DMS114 treated with DMSO at 0.1 percent for 48 hours (cell line): ENCODE results near the gene ZNF724.
A peak's percentile ranks its signal among the peaks of the same experiment; 100 is the strongest.
"Not testable (repeated sequence)": the region's sequence is repeated elsewhere in the genome, so short reads cannot be mapped to it uniquely, and the experiment has no call there.

Experiments
- DNase-seq: peaks from one replicate; lab custom pipeline; 2025; ENCODE audit not compliant: unreplicated experiment; lab: John Stamatoyannopoulos, UW

Gene ZNF724

GRCh38 chr19:23249911-23250649 is at the start of gene ZNF724:
TSS of gene ZNF724 (minus strand) at chr19:23250394. CDS start at chr19:23250242, 152 bp downstream.
- peak; percentile 98 for DNase-seq

DNA sequence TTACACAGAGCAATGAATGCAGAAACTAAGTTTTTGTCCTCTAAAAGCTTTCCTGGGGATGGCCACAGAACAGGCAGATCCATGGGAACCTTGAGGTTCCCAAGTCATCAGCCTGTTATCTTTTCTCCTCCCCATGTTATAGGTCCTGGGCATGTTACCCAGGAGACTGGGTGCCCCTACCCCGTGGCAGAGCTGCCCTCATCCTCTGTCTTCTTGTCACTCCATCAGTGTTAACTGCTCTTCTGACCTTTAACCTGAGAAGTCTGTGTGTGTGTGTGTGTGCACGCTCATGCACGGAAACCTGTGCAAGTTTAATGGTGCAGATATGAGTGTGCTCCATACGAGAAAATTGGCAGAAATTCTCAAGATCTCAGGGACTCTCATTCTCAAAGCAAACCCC is 43.9 kb upstream of the ZNF724 start:
- no peak for DNase-seq

DNA sequence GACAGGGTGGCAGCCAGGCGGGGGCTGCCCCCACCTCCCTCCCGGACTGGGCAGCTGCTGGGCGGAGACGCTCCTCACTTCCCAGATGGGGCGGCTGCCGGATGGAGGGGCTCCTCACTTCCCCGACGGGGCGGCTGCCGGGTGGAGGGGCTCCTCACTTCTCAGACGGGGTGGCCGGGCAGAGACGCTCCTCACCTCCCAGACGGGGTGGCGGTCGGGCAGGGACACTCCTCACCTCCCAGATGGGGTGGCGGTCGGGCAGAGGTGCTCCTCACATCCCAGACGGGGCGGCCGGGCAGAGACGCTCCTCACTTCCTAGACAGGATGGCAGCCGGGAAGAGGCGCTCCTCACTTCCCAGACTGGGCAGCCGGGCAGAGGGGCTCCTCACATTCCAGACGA is 39.8 kb upstream of the ZNF724 start:
- not testable (repeated sequence) for DNase-seq

DNA sequence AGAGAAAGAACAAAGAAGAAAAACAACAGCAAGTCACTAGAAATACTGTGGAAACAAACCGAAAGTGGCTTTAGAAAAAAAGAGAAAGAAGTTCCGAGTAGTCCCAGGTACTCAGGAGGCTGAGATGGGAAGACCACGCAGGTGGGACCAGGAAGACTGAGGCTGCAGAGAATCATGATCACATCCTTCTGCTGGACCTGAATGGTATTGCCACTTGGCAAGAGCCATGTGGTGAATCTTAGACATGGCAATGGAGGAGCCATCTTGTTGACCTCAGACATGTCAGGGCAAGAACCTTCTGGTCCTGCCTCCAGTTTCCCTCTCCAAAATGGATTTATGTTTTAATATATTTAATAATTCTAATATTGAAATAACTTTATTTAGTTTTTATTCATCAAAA is 37.4 kb upstream of the ZNF724 start:
- no peak for DNase-seq

DNA sequence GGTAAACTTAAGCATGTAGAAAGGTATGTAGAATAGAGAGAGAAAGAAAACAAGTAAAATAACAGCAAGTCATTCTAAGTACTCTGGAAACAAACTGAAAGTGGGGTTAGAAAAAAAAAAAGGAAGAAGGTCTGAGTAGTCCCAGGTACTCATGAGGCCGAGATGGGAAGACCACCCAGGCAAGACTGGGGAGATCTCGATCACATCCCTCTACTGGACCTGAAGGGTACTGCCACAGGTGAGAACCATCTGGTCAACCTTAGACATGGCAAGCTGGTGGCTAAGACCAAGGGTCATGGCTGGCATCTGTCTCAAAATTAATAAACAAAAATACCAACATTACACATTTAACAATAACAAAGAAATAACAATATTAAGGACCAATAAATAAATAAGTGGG is 36.3 kb upstream of the ZNF724 start:
- DNase-seq, result no peak

DNA sequence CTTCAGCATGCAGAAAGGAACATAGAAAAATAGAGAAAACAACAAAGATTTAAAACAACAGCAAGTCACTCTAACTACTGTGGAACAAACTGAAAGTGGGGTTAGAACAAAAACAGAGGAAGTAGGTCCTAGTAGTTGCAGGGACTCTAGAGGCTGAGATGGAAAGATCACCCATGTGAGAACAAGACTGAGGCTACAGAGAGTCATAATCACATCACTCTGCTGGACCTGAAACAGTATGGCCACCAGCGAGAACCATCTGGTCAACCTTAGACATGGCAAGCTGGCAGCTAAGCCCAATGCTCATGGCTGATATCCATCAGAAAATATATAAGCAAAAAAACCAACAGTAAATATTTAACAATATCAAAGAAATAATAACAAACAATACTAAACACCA is 35.8 kb upstream of the ZNF724 start:
- DNase-seq, result no peak

GRCh38 chr19:23285326-23285725 is 35.1 kb upstream of the ZNF724 start:
- not testable (repeated sequence) for DNase-seq

GRCh38 chr19:23283925-23284324 is 33.7 kb upstream of the ZNF724 start:
- peak; percentile 27 for DNase-seq

DNA sequence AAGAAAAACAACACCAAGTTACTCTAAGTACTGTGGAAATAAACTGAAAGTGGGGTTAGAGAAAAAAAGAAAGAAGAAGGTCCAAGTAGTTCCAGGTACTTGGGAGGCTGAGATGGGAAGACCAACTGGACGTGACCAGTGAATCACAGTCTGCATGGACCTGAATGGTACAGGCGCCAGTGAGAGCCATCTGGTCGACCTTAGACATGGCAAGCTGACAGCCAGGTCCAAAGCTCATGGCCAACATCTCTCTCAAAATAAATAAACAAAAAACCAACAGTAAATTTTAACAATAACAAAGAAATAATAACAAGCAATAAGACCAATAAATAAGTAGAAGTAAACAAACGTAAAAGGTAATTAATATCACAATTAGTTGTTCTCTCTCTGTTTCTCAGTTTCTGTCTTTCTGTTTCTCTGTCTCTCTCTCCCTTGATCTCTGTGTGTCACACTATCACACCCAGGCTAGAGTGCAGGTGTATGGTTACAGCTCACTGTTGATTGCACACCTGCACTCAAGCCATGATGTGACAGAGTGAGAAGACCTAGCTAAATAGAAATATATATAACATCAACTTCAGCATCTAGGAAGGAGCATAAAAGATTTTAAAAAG is 31.6 kb upstream of the ZNF724 start:
- DNase-seq, result no peak

GRCh38 chr19:23278118-23278517 is 27.9 kb upstream of the ZNF724 start:
- not testable (repeated sequence) for DNase-seq

DNA sequence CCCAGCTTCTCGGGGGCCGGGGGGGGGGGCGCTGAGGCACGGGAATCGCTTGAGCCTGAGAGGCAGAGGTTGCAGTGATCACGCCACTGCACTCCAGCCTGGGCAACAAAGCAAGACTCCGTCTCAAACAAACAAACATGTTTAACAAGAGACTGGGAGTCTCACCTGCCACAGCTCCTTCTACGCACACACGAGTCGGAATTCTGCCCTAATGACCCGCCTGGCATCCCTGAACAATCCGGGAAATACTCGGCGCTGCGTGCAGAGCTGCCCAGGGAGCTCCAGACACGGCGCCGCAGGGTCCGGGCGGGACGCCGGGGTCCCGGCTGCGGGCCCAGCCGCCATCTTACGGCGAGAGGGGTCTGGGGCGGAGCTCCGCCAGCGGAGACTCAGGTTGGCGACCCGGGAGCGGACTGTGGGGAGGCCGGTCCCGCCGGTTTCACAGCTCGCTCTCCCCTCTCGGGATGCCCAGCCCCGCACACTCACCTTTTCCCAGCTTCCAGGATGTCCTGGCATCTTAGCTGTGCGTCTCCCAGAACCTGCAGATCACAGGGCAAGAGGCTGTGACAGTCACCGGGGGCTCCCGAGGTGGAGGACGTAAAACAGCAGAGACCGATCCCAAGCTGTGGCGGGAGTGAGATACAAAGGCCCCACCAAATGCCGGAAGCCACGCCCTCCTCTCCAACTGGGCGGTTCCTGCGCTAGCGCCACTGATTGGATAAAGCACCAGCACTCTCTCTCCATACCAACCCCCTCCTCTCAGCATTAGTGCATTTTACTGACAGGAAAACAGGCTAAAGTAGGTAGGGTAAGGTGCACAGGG is 23.6 kb upstream of the ZNF724 start:
- peak; percentile 92 for DNase-seq

DNA sequence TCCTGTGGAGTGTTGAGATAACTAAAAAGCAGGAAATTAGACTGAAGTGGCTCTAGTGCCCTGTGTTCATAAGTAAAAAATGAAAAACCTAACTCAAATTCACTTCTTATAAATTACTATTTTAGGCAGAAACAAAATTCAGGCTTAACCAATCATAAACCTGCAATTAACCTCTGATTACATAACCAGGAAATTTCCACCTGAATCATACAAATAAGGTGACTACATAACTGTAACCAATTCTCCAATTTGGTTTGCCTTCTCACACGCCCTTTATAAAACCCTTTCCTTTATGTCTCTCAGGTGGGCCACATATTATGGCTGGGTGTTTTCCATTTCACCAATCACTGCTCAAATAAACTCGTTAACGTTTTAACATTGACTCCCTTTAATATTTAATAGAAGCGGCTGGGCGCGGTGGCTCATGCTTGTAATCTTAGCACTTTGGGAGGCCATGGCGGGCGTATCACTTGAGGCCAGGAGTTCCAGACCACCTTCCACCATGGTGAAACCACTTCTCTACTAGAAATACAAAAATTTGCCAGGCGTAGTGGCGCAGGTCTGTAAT is 22.9 kb upstream of the ZNF724 start:
- no peak for DNase-seq

- DNase-seq, result no peak
Observed at GRCh38 chr19:23263870-23264590, 13.8 kb upstream of the ZNF724 start.

- no peak for DNase-seq
Observed at GRCh38 chr19:23263396-23263795, 13.2 kb upstream of the ZNF724 start.

GRCh38 chr19:23262920-23263319 is 12.7 kb upstream of the ZNF724 start:
- no peak for DNase-seq

- DNase-seq, result no peak
Observed at GRCh38 chr19:23261496-23262020, 11.4 kb upstream of the ZNF724 start.

DNA sequence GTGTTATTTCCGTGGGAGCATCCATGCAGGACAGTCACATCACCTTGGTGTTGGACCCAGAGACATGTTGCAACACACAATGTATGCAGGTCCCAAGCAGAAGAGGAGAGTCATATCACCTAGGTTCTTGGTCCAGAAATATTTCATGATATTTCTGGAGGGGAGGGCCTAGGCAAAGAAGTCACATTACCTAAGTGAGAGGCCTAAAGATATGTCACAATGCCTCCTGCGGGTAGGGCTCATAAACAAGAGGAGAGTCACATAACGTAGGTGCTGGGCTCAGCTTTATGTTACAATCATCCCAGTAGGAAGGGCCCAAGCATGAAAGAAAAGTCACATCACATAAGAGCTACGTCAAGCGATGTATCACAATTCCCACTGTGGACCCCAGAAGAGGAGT is 10.8 kb upstream of the ZNF724 start:
- DNase-seq, result no peak

- no peak for DNase-seq
Observed at GRCh38 chr19:23259961-23260360, 9.8 kb upstream of the ZNF724 start.

DNA sequence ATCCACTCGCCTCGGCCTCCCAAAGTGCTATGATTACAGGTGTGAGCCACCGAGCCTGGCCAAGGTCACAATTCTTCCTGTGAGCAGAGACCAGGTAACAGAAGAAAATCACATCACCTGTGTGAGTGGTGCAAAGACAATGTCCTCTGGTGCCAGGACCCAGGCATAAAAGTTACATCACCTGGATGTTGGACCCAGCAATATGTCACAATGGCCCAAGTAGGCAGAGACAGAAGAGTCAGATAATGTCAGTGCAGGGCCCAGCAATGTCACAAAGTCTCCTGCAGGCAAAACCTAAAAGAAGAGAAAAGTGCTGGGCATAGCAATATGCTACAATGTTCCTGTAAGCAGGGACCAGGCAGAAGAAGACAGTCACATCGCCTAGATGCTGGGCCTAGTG is 5.5 kb upstream of the ZNF724 start:
- no peak for DNase-seq

- no peak for DNase-seq
Observed at GRCh38 chr19:23254141-23254910, 4.1 kb upstream of the ZNF724 start.
